ENCODE results near the gene NUDT19.
"Not testable (repeated sequence)": the region's sequence is repeated elsewhere in the genome, so short reads cannot be mapped to it uniquely, and the experiment has no call there.

The NUDT19 gene

GRCh38 chr19:32708457-32708856 lies 16.8 kb downstream of the NUDT19 start:
- Histone ChIP-seq H3K27ac (peak overlapping the region; percentile 66), H3K36me3 (peaks cover 25% of the 10 kb centered on the region), H3K9me3 (no peaks in the 10 kb centered on the region), H3K4me3 (ENCODE audit: low read depth in 1 of 2, low read length in 1 of 2) (no peak overlapping the region), H3K4me1 (ENCODE audit: control insufficient read depth in 1 of 2, insufficient read depth in 1 of 2, low read depth in 1 of 2, low read length in 1 of 2) (peaks cover 17 to 19% of the 10 kb centered on the region in 2 experiments), H3K27me3 (no peaks in the 10 kb centered on the region)
- no peak for TF ChIP-seq CTCF (IDR thresholded peaks at IDR 0.05)

GRCh38 chr19:32709032-32709431 lies 17.4 kb downstream of the NUDT19 start:
- TF ChIP-seq CTCF (IDR thresholded peaks at IDR 0.05) = no peak
- H3K4me1 ChIP-seq (ENCODE audit: control insufficient read depth in 1 of 2, insufficient read depth in 1 of 2, low read depth in 1 of 2, low read length in 1 of 2) = peaks cover 17 to 19% of the 10 kb centered on the region in 2 experiments
- no peaks in the 10 kb centered on the region for H3K9me3 ChIP-seq
- H3K27ac ChIP-seq = peak overlapping the region; percentile 66
- H3K36me3 ChIP-seq = peaks cover 30% of the 10 kb centered on the region
- H3K27me3 ChIP-seq = no peaks in the 10 kb centered on the region
- no peak overlapping the region for H3K4me3 ChIP-seq (ENCODE audit: low read depth in 1 of 2, low read length in 1 of 2)

GRCh38 chr19:32711747-32712146 lies 20.1 kb downstream of the NUDT19 start:
- H3K27me3 ChIP-seq = no peaks in the 10 kb centered on the region
- no peak overlapping the region for H3K4me3 ChIP-seq (ENCODE audit: low read depth in 1 of 2, low read length in 1 of 2)
- peaks cover 17 to 19% of the 10 kb centered on the region in 2 experiments for H3K4me1 ChIP-seq (ENCODE audit: control insufficient read depth in 1 of 2, insufficient read depth in 1 of 2, low read depth in 1 of 2, low read length in 1 of 2)
- no peak overlapping the region for H3K27ac ChIP-seq
- H3K9me3 ChIP-seq = no peaks in the 10 kb centered on the region
- H3K36me3 ChIP-seq = peaks cover 42% of the 10 kb centered on the region
- no peak for TF ChIP-seq CTCF (IDR thresholded peaks at IDR 0.05)

GRCh38 chr19:32716203-32716602 lies 24.6 kb downstream of the NUDT19 start:
- H3K4me1 ChIP-seq (ENCODE audit: control insufficient read depth in 1 of 2, insufficient read depth in 1 of 2, low read depth in 1 of 2, low read length in 1 of 2); H3K4me3 ChIP-seq (ENCODE audit: low read depth in 1 of 2, low read length in 1 of 2); H3K27ac ChIP-seq; H3K9me3 ChIP-seq; H3K27me3 ChIP-seq: not testable (repeated sequence)
- peaks cover 50% of the 10 kb centered on the region for H3K36me3 ChIP-seq

GRCh38 chr19:32717496-32717895 lies 25.9 kb downstream of the NUDT19 start:
- H3K36me3 ChIP-seq = peaks cover 38% of the 10 kb centered on the region
- no peak overlapping the region for H3K4me3 ChIP-seq (ENCODE audit: low read depth in 1 of 2, low read length in 1 of 2)

GRCh38 chr19:32718286-32718685 lies 26.7 kb downstream of the NUDT19 start:
- no peaks in the 10 kb centered on the region for H3K4me1 ChIP-seq (ENCODE audit: control insufficient read depth in 1 of 2, insufficient read depth in 1 of 2, low read depth in 1 of 2, low read length in 1 of 2)
- H3K4me3 ChIP-seq (ENCODE audit: low read depth in 1 of 2, low read length in 1 of 2) = no peak overlapping the region
- H3K27me3 ChIP-seq = no peaks in the 10 kb centered on the region
- no peaks in the 10 kb centered on the region for H3K9me3 ChIP-seq
- no peak overlapping the region for H3K27ac ChIP-seq
- TF ChIP-seq CTCF (IDR thresholded peaks at IDR 0.05) = no peak
- peaks cover 30% of the 10 kb centered on the region for H3K36me3 ChIP-seq

More at GRCh38 chr19:32717496-32717895, 25.9 kb downstream of the NUDT19 start:
- no peaks in the 10 kb centered on the region for H3K4me1 ChIP-seq (ENCODE audit: control insufficient read depth in 1 of 2, insufficient read depth in 1 of 2, low read depth in 1 of 2, low read length in 1 of 2)
- H3K9me3 ChIP-seq = no peaks in the 10 kb centered on the region
- H3K27ac ChIP-seq = no peak overlapping the region
- no peak for TF ChIP-seq CTCF (IDR thresholded peaks at IDR 0.05)
- H3K27me3 ChIP-seq = no peaks in the 10 kb centered on the region

All from neutrophil (primary cell).